NCI-H524 treated with DMSO at 0.1 percent for 48 hours (cell line): Measurements from ENCODE around the gene SFR1.

ENCODE experiments used
- DNase-seq: peaks from one replicate; lab custom pipeline; 2025; lab: John Stamatoyannopoulos, UW

Gene SFR1

GRCh38 chr10:104121485-104122224, at the start of gene SFR1:
SFR1 (plus strand) TSS chr10:104122171; CDS start chr10:104122184, 13 bp downstream.
- peak; percentile 54 for DNase-seq

DNA sequence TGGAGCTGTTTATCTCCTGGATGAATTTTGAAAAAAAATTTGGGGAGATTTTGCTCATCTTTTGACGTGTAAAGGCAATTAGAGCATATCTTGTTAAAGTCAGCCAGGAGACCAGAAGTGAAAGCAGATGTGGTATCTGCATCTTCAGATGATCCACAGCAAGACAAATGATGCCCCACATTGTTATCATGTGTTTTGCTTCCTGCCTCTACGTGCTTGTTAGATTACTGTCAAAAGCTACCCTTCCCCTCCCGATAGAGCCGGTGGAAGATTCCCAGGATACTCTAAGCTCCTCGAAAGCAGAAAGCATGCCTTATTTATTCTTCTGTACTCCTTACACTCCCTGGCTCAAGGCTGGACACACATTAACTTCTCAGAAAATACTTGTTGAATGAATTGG, 49.2 kb upstream of the SFR1 start:
- DNase-seq = no peak

- DNase-seq = no peak
Measured at GRCh38 chr10:104074505-104074904, 47.5 kb upstream of the SFR1 start.

DNA sequence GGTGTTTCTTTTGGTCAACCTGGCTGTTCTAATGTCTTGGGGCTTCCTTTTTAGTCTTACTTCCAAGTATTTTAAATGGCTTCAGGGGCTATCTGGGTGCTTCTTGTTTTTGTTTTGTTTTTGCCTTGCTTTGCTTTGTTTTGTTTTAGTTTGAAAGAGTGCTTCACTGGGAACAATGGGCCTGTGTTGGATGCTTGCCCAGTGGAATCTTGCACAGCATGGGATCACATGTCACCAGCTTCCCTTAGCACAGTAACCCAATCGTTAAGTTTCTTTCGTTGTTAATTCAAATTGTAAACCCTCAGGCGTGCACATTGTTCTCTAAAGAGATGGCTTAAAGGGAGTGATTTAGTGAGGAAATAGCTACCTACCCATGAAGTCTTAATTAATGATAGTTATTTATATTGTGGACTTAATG, 45.2 kb upstream of the SFR1 start:
- DNase-seq = no peak

GRCh38 chr10:104077247-104077646, 44.7 kb upstream of the SFR1 start:
- DNase-seq = no peak

- DNase-seq = no peak
Measured at GRCh38 chr10:104077663-104078151, 44.3 kb upstream of the SFR1 start.

- no peak for DNase-seq
Measured at GRCh38 chr10:104080762-104081161, 41.2 kb upstream of the SFR1 start.

DNA sequence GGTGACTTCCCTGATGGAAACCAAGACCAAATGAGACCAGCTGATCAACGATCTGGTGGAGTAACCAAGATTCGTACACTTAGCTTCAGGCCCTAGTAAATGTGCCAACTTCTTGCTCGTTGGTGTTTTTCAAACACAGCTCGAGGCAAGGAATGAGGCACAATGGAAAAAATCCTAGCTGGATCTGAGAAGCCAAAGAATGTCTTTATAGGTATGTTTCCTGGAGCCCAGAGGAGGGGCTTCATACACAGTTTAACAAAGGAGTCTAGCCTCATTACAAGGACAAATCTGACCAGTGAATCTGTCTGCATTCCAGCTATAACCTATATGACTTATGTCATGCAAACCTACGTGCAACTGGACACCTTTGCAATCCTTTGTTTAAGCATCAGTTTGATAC, 40.0 kb upstream of the SFR1 start:
- DNase-seq = no peak

GRCh38 chr10:104084482-104085142, 37.4 kb upstream of the SFR1 start:
- DNase-seq = no peak

DNA sequence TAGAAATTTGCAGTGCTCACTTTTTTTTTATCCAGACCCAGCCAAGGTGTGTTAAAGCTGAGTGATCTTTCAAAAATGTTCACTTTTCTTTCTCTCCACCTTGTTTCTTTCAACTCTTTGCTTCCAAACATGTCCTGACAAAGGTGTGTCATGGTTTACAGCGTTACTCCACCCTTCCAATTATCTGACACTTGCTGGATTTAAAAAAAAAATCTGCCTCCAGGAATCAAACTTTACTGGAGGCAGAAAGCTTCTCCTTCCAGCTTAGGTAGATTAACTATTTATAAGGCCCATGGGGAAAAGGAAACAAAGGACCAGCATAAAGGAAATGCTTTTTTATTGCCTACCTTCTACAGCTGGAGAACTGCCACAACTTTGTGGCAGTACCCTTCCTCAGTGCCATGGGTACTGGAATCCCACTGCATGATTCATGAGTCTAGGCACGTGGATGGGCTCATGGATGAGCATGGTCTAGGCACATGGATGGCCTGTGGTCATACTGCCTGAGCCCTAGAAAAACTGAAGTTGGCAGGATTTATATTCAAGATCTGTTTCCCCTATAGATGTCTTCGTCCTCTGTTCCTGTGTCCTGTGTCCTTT, 36.1 kb upstream of the SFR1 start, which contains the start of gene COL17A1:
COL17A1 (minus strand) TSS at position 80 of the 600 bp plus-strand sequence. CDS start 5,207 bp downstream, outside the sequence.
- DNase-seq = no peak

GRCh38 chr10:104088239-104088638, 33.7 kb upstream of the SFR1 start:
- DNase-seq = no peak

DNA sequence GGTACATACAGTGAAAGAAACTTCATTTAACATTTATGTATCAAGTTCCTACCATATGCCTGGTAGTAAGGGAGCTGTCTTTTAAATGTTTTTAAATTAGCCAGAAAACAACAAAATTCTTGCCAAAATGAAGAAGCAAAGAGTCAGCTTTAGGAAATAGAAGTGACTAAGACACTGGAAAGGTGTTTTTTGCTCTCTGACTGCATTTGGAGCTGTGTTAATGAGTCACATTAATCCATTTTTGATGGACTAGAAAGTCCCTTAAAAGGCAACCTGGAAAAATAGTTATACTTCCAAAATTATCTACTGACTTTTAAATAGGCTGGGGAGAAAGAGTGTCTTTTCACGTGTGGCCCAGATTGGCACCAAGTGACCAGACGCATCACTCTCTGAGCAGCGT, 32.4 kb upstream of the SFR1 start:
- DNase-seq = no peak

DNA sequence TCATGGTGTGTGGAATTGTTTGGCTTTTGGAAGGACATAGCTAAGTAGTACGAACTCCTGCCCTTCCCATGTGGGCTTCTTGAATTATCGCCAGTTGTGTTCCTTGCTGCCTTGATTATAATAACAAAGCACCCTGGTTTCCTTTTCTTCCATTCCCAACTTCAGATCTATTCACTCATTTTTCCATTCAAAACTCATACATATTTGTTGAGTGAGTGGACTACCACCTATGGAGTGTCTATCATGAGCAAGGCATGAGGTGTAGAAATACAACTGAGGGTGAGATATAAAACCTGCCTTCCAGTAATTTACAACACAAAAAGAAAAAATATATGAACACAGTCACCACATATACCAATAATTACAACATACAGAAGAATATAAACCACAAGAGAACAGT, 31.4 kb upstream of the SFR1 start:
- DNase-seq = no peak

DNA sequence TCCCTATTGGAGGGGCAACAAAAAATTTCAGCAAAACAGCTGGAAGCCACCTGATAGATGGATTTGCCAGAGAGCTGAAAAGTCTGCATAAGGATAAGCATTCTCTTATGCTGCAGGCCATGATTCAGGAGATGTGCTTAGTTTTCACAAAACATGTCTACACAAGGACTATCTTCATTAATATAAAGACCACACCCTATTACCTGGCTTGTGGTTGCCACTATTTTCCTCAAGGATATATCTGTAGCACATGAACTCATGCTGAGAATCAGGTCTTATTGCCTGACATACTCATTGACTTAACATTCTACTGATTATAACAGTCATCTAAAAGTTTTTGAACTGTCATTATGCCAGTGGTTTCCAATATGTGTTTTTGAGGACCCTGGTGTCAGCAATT, 29.2 kb upstream of the SFR1 start:
- DNase-seq = no peak

DNA sequence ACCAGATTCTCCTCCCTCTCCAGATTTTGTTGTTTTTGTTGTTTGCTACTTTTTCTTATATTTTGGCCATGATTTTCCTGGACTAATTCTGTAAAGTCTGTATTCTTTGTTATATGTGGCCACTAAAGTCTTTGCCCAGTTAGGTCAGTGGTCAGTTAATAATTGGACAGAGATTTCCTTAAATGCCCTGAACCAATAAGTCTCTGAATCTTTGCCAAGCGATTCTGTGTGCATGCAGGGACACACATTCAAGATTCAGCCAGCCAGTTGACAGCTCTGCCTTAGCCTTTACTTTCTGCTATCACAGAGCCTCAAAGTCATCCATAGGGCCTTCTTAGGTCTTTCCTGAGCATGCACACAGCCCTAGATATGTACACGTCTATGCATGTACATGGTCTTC, 25.3 kb upstream of the SFR1 start:
- no peak for DNase-seq

- DNase-seq = no peak
Measured at GRCh38 chr10:104098358-104098925, 23.5 kb upstream of the SFR1 start.

GRCh38 chr10:104099269-104099668, 22.7 kb upstream of the SFR1 start:
- DNase-seq = no peak

DNA sequence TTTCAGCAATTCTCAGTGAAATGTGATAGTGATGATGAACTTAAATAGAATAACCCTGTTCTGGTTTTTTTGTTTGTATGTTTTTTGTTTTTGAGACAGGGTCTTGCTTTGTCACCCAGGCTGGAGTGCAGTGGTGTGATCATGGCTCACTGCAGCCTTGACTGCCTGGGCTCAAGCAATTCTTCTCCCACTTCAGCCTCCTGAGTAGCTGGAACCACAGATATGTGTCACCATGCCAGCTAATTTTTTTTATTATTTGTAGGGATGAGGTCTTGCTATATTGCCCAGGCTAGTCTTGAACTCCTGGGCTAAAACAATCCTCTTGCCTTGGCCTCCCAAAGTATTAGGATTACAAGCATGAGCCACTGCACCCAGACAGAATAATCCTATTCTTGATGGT, 22.0 kb upstream of the SFR1 start:
- no peak for DNase-seq

DNA sequence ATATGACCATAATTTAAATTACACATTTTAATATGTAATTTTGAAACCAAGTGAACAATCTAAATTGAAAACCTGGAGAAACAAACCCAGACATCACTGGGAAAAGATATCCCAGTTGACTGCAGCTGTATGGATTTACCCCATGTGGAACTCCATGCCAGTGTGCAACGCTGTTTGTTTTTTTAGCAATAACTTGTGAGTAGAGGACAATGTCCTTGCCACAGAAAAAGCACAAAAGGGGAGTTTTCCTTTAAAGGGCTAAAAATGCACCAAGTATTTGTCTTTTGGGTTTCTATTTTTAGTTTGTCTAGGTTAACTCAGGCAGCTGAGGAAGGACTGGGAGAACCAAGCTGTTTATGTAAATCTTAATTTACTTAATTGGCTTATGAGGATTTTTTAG, 21.2 kb upstream of the SFR1 start:
- no peak for DNase-seq

DNA sequence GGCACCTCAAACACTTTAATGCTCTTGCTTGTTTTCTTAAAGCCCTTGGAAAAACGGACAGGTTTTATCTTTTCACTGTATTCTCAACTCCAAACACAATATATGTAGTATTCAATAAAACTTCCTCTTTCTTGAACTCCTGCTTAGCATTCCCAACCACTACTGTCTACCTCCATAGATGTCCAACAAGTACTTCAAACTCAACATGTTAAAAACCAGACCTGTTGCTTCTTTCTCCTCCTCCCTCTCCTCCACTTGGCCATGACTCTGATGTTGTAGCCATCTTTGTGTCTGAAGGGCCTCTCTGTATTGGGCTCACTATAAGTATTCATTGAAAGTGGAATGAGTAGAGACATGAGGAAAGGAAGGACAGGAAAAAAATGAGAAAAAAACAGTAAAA, 20.1 kb upstream of the SFR1 start:
- no peak for DNase-seq

GRCh38 chr10:104103956-104104355, 18.0 kb upstream of the SFR1 start:
- no peak for DNase-seq

DNA sequence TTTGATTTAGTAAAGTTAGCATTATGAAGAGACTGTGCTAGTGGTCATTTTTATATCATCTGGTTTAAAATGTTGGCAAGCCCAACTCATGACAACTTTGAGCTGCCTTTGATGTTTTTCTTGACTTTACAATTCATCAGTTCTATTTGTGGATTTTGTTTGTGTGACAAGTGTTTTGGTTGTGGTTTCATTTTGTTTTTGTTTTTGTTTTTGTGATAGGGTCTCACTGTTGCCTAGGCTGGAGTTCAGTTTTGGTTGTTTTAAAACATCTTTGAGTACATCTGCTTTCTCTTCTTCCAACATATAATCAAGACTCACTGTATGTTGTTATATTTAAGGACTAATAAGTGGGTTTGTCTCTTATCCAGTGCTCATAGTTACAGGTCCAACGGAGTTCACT, 17.6 kb upstream of the SFR1 start:
- DNase-seq = no peak

DNA sequence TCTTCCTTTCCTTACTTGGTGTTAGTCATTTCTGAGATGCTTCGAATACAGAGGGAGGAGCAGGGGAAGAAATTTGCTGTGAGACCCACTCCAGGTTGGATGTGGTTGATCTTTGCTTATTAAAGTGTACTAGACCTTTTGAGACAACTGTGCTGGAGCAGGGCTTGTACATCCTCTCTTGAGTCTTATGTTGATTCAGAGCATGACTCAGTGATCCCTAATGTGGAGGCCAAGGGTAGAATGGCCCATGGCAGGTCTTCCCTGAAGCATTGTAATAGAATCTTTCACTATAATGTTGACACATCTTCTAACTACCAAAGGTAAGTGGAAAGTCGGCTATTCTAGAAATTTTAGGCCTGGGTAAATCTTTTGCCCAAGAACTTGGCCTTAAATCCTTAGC, 17.0 kb upstream of the SFR1 start:
- DNase-seq = no peak
